ENCODE results near the gene DPF1.

The DPF1 gene

GRCh38 chr19:38163419-38164290 lies 60.4 kb downstream of the DPF1 start:
- no peak for DNase-seq (ENCODE audit: low read depth, low spot score)

GRCh38 chr19:38162632-38163031 lies 61.4 kb downstream of the DPF1 start:
- DNase-seq (ENCODE audit: low read depth, low spot score) = no peak

GRCh38 chr19:38162094-38162493 lies 61.9 kb downstream of the DPF1 start:
- no peak for DNase-seq (ENCODE audit: low read depth, low spot score)

Measured in smooth muscle cell of the brain vasculature (primary cell).